HepG2 (cell line): ENCODE results near the gene TNFSF13. TPM values are rescaled to one million over a fixed set of nuclear protein-coding genes. Genes with fewer than 3 reads are reported as not detected.

Experiments
- ATAC-seq: fragments of 200-7000 bp; cut with Tn5 transposase; 3 replicates; pipeline ENCODE4 v1.9.1; 2020; ENCODE audit warnings: mild to moderate bottlenecking, moderate library complexity
- BruUV-seq: library from RNA; stranded (reverse); fragments of 400-500 nt; replicated peaks from 2 replicates; lab custom pipeline; 2021; lab: Mats Ljungman, UMichigan
- CTCF ChIA-PET: fragments of 300-600 bp; formaldehyde crosslinking; extraction: SDS; loops from one replicate; lab custom pipeline; 2021; ENCODE audit warnings: low total read pairs, inconsistent platforms, low intra/inter-chr PET ratio; lab: Yijun Ruan, JAX
- POLR2A ChIA-PET: fragments of 350-600 bp; sonication (Branson Sonifier 250); formaldehyde crosslinking; loops from one replicate; lab custom pipeline; 2020; ENCODE audit warnings: antibody characterized with exemption, inconsistent platforms; lab: Yijun Ruan, JAX
- DNase-seq: peaks from one replicate; pipeline ENCODE4 v3.0.0-alpha.2; 2015; ENCODE audit warnings: low spot score
- FAIRE-seq: peaks from 3 replicates; lab custom pipeline; 2011; peaks lifted over from hg19 to GRCh38; lab: Jason Lieb, UNC
- H2AFZ ChIP-seq: one replicate; pipeline ENCODE4 v1.6.1; 2011; ENCODE audit warnings: low read length, inconsistent platforms
- H3K27ac ChIP-seq: fragments of 300-600 bp; 3 replicates; pipeline ENCODE4 v1.8.0; 2011; ENCODE audit warnings: mixed run types, mild to moderate bottlenecking, mixed read lengths, low read length, inconsistent platforms; ENCODE audit not compliant: insufficient read depth; ENCODE audit errors: extremely low read length
- H3K27me3 ChIP-seq, 2 experiments: fragments of 200-600 bp in 1 of 2; 2 replicates in 1 of 2; 3 replicates in 1 of 2; pipeline versions ENCODE4 v1.6.0 to v1.8.0; 2011; ENCODE audit warnings: low read length in 2 of 2, mild to moderate bottlenecking in 2 of 2, moderate library complexity in 2 of 2, inconsistent platforms in 1 of 2; ENCODE audit not compliant: insufficient read depth in 2 of 2, control insufficient read depth in 1 of 2
- H3K36me3 ChIP-seq, 2 experiments: fragments of 200-600 bp in 1 of 2; replicated peaks in 1 of 2; 2 replicates in 1 of 2; 3 replicates in 1 of 2; pipeline versions ENCODE4 v1.5.1 to v1.8.0; 2011; ENCODE audit warnings: low read length in 2 of 2, inconsistent platforms in 1 of 2; ENCODE audit not compliant: insufficient read depth in 2 of 2, control insufficient read depth in 1 of 2
- H3K4me1 ChIP-seq: 2 replicates; pipeline ENCODE4 v1.5.1; 2012; ENCODE audit warnings: low read length, inconsistent platforms; ENCODE audit not compliant: insufficient read depth
- H3K4me2 ChIP-seq: 2 replicates; pipeline ENCODE4 v1.6.0; 2011; ENCODE audit warnings: low read depth, low read length, inconsistent platforms
- H3K4me3 ChIP-seq, 3 experiments: fragments of 200-600 bp in 1 of 3; sonication (generic), shearing (Covaris generic) in 1 of 3; replicated peaks in 1 of 3; 2 replicates each; pipeline ENCODE4 v1.5.1; 2011 to 2016; ENCODE audit warnings: low read length in 3 of 3, inconsistent platforms in 2 of 3, low read depth in 2 of 3, mild to moderate bottlenecking in 2 of 3, control low read depth in 1 of 3, mixed read lengths in 1 of 3; ENCODE audit not compliant: insufficient read depth in 1 of 3
- H3K79me2 ChIP-seq: one replicate; pipeline ENCODE4 v1.6.1; 2011; ENCODE audit warnings: low read length, inconsistent platforms; ENCODE audit not compliant: insufficient read depth
- H3K9ac ChIP-seq: 2 replicates; pipeline ENCODE4 v1.6.0; 2011; ENCODE audit warnings: mild to moderate bottlenecking, low read depth, low read length, inconsistent platforms; ENCODE audit not compliant: insufficient read depth
- H3K9me3 ChIP-seq: 2 replicates; pipeline ENCODE4 v1.5.1; 2012; ENCODE audit warnings: mild to moderate bottlenecking, low read length
- H4K20me1 ChIP-seq: 2 replicates; pipeline ENCODE4 v1.6.0; 2011; ENCODE audit warnings: inconsistent platforms, mild to moderate bottlenecking, low read length, moderate library complexity; ENCODE audit not compliant: insufficient read depth
- ARNT2 ChIP-seq: sonication (generic); formaldehyde crosslinking; IDR thresholded peaks from 2 replicates; pipeline ENCODE4 v1.8.0; 2022; ENCODE audit warnings: mild to moderate bottlenecking, low read depth, missing genetic modification reagents, moderate library complexity
- BORCS8-MEF2B ChIP-seq: sonication (generic); formaldehyde crosslinking; IDR thresholded peaks from 2 replicates; pipeline ENCODE4 v1.8.0; 2022; ENCODE audit warnings: mild to moderate bottlenecking, missing genetic modification reagents
- HOXA9 ChIP-seq: sonication (generic); formaldehyde crosslinking; IDR thresholded peaks from 2 replicates; pipeline ENCODE4 v1.8.1; 2022; ENCODE audit warnings: missing genetic modification reagents, mild to moderate bottlenecking, moderate library complexity, borderline replicate concordance
- REPIN1 ChIP-seq: sonication (generic); formaldehyde crosslinking; IDR thresholded peaks from 2 replicates; pipeline ENCODE4 v1.8.0; 2022; ENCODE audit warnings: missing genetic modification reagents, low read depth, mild to moderate bottlenecking, borderline replicate concordance
- TOPORS ChIP-seq: sonication (generic); formaldehyde crosslinking; IDR thresholded peaks from 2 replicates; pipeline ENCODE4 v1.8.0; 2023; ENCODE audit warnings: mild to moderate bottlenecking, missing genetic modification reagents
- ZNF382 ChIP-seq: sonication (generic); formaldehyde crosslinking; IDR thresholded peaks from 2 replicates; pipeline ENCODE4 v1.5.0; 2020; ENCODE audit warnings: missing genetic modification reagents, mild to moderate bottlenecking, borderline replicate concordance
- ZNF496 ChIP-seq: sonication (generic); formaldehyde crosslinking; IDR thresholded peaks from 2 replicates; pipeline ENCODE4 v1.8.1; 2023; ENCODE audit warnings: mild to moderate bottlenecking, moderate library complexity, missing genetic modification reagents; ENCODE audit not compliant: insufficient replicate concordance
- ZNF564 ChIP-seq: sonication (generic); formaldehyde crosslinking; IDR thresholded peaks from 2 replicates; pipeline ENCODE4 v1.8.1; 2023; ENCODE audit warnings: mild to moderate bottlenecking, missing genetic modification reagents
- ZSCAN29 ChIP-seq: sonication (generic); formaldehyde crosslinking; conservative IDR thresholded peaks from 2 replicates; pipeline ENCODE4 v1.4.0; 2020; ENCODE audit warnings: mild to moderate bottlenecking, missing genetic modification reagents
- WGBS: methylation state at CpG from one replicate; pipeline ENCODE4 v1.1.6; 2017; ENCODE audit warnings: low lambda C conversion rate; 5-methylcytosine and 5-hydroxymethylcytosine counted together
- in situ Hi-C: cut with HindIII; loops from 2 replicates; pipeline ENCODE4 v1.10.0; 2017; ENCODE audit warnings: low pct_unique_long_range_greater_than_20kb; ENCODE audit not compliant: extremely low pct_ligation_motif_present
- intact Hi-C: fragments of 100-400 bp; cut with micrococcal nuclease; formaldehyde crosslinking; loops from one replicate; pipeline ENCODE4 v1.10.0; 2022; ENCODE audit not compliant: unreplicated experiment
- polyA plus RNA-seq, 8 experiments: library from polyadenylated mRNA; depleted of rRNA in 3 of 8; stranded (reverse) in 7 of 8; unstranded in 1 of 8; fragments of >200 nt; fragmentation: Illumina TruSeq in 4 of 8; extraction: Trizol in 4 of 8; gene quantifications; 2 replicates each; pipeline versions ENCODE4 v1.2.1 to v1.2.3, GENCODE V29; 2011 to 2016; ENCODE audit warnings: low read depth in 4 of 8, missing spikeins in 1 of 8, mixed read lengths in 1 of 8; ENCODE audit not compliant: insufficient read depth in 1 of 8
- total RNA-seq, 5 experiments: library from RNA; depleted of rRNA; stranded (reverse); fragments of >200 nt; fragmentation: Illumina TruSeq; extraction: Trizol; gene quantifications; 2 replicates each; pipeline ENCODE4 v1.2.3, GENCODE V29; 2016; ENCODE audit warnings: low read depth in 1 of 5
- TF ChIP-seq, protein P1 (sequence below): sonication (generic); formaldehyde crosslinking; IDR thresholded peaks from 2 replicates; pipeline ENCODE4 v1.8.1; 2022; ENCODE audit warnings: low read depth, mild to moderate bottlenecking, missing genetic modification reagents
- TF ChIP-seq, protein P2 (sequence below): sonication (generic); formaldehyde crosslinking; IDR thresholded peaks from 2 replicates; pipeline ENCODE4 v1.8.0; 2022; ENCODE audit warnings: mild to moderate bottlenecking, missing genetic modification reagents, borderline replicate concordance
- TF ChIP-seq, protein P3 (sequence below): sonication (generic); formaldehyde crosslinking; IDR thresholded peaks from 2 replicates; pipeline ENCODE4 v1.5.1; 2020; ENCODE audit warnings: missing genetic modification reagents, mild to moderate bottlenecking, borderline replicate concordance

Gene TNFSF13
- total and polyA plus RNA-seq, 2 of the 13 experiments (the other 11 are each of a cell fraction or from before 2014, with no cell fraction given) = 2.5 to 3.3 TPM

DNA sequence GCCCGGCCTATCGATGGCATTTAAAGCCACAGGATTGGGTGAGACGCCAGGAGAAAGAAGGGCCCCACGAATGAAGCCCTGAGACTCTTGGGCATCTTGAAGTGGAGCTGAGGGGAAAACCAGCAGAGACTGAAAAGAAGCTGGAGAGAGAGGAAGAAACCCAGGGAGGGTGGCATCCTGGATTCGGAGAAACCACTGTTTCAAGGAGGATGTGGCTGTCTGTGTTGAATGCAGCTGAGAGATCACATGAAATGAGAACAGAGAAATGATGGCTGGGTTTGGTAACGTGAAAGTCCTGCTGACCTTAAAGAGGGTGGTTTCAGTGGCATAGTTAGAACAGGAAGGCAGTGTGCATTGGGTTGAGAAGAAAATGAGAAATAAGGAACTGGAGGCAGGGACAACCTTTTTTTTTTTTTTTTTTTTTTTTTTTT, 5.9 kb upstream of the TNFSF13 start:
- no TSS peak for BruUV-seq
- TF ChIP-seq REPIN1 (CRISPR knock-in tag) = no peak
- no peak for TF ChIP-seq ZNF564 (CRISPR knock-in tag)
- ChIA-PET CTCF (no interaction called here), POLR2A (interaction anchor here (1.0 to 1.1 kb wide), 2 partner anchors 8 to 16 kb away, joined by 3 to 10 read pairs; no protein-coding TSS in a partner anchor)
- ATAC-seq (no peak), DNase-seq (no peak), FAIRE-seq (no peak)
- no peaks in the 10 kb centered on the region for H4K20me1 ChIP-seq
- in situ Hi-C loops = no loop called here
- no peaks in the 10 kb centered on the region for H3K36me3 ChIP-seq
- no peak overlapping the region for H2AFZ ChIP-seq
- intact Hi-C loops = no loop called here
- H3K4me3 ChIP-seq = no peak overlapping the region
- no peak overlapping the region for H3K4me2 ChIP-seq
- H3K4me1 ChIP-seq = peaks cover 62% of the 10 kb centered on the region
- no peak overlapping the region for H3K27ac ChIP-seq
- no peaks in the 10 kb centered on the region for H3K79me2 ChIP-seq
- H3K27me3 ChIP-seq = no peaks in the 10 kb centered on the region
- WGBS = 88% methylated on average over 6 of the region's 6 CpGs
- no peak overlapping the region for H3K9ac ChIP-seq
- no peaks in the 10 kb centered on the region for H3K9me3 ChIP-seq

DNA sequence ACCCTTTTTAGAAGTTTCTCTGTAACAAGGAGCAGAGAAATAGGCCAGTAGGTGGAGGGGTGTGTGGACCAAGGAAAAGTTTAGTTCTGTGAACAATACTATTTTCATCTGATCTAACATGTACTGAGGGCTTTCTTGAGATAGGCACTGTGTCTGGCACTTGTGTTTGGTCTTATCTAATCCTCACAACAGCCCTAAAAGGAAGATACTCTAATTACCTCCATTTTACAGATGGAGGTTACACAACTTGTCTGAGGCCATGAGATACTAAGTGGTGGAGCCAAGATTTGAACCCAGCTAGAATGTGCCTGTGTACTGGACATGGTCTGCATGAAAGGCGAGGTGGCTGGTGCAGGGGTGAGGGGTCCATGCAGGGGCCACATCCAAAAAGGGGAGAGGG, 5.2 kb upstream of the TNFSF13 start:
- Histone ChIP-seq H3K9ac (no peak overlapping the region), H4K20me1 (no peaks in the 10 kb centered on the region), H3K9me3 (no peaks in the 10 kb centered on the region), H3K27me3 (no peaks in the 10 kb centered on the region), H3K4me3 (no peak overlapping the region), H3K4me2 (no peak overlapping the region), H3K79me2 (no peaks in the 10 kb centered on the region), H3K36me3 (no peaks in the 10 kb centered on the region), H3K27ac (no peak overlapping the region), H3K4me1 (peaks cover 62% of the 10 kb centered on the region), H2AFZ (no peak overlapping the region)
- in situ Hi-C loops = no loop called here
- POLR2A ChIA-PET = interaction anchor here (1.0 kb wide), 1 partner anchor 15 kb away, joined by 3 read pairs; no protein-coding TSS in a partner anchor
- BruUV-seq = no TSS peak
- CTCF ChIA-PET = no interaction called here
- FAIRE-seq (no peak), ATAC-seq (no peak), DNase-seq (no peak)
- intact Hi-C loops = no loop called here
- 77% methylated on average over 1 of the region's 1 CpG for WGBS
- TF ChIP-seq ARNT2 (CRISPR knock-in tag) = no peak
- TF ChIP-seq ZNF382 (CRISPR knock-in tag) = no peak
- TF ChIP-seq ZSCAN29 = no peak
- no peak for TF ChIP-seq BORCS8-MEF2B (CRISPR knock-in tag)
- TF ChIP-seq, protein P1, sequence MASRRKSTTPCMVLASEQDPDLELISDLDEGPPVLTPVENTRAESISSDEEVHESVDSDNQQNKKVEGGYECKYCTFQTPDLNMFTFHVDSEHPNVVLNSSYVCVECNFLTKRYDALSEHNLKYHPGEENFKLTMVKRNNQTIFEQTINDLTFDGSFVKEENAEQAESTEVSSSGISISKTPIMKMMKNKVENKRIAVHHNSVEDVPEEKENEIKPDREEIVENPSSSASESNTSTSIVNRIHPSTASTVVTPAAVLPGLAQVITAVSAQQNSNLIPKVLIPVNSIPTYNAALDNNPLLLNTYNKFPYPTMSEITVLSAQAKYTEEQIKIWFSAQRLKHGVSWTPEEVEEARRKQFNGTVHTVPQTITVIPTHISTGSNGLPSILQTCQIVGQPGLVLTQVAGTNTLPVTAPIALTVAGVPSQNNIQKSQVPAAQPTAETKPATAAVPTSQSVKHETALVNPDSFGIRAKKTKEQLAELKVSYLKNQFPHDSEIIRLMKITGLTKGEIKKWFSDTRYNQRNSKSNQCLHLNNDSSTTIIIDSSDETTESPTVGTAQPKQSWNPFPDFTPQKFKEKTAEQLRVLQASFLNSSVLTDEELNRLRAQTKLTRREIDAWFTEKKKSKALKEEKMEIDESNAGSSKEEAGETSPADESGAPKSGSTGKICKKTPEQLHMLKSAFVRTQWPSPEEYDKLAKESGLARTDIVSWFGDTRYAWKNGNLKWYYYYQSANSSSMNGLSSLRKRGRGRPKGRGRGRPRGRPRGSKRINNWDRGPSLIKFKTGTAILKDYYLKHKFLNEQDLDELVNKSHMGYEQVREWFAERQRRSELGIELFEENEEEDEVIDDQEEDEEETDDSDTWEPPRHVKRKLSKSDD (CRISPR knock-in tag) = no peak
- TF ChIP-seq, protein P2, sequence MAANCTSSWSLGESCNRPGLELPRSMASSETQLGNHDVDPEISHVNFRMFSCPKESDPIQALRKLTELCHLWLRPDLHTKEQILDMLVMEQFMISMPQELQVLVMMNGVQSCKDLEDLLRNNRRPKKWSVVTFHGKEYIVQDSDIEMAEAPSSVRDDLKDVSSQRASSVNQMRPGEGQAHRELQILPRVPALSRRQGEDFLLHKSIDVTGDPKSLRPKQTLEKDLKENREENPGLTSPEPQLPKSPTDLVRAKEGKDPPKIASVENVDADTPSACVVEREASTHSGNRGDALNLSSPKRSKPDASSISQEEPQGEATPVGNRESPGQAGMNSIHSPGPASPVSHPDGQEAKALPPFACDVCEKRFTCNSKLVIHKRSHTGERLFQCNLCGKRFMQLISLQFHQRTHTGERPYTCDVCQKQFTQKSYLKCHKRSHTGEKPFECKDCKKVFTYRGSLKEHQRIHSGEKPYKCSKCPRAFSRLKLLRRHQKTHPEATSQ (CRISPR knock-in tag) = no peak
- TF ChIP-seq TOPORS = no peak
- no peak for TF ChIP-seq HOXA9 (CRISPR knock-in tag)
- TF ChIP-seq ZNF496 (CRISPR knock-in tag) = no peak
- TF ChIP-seq, protein P3, sequence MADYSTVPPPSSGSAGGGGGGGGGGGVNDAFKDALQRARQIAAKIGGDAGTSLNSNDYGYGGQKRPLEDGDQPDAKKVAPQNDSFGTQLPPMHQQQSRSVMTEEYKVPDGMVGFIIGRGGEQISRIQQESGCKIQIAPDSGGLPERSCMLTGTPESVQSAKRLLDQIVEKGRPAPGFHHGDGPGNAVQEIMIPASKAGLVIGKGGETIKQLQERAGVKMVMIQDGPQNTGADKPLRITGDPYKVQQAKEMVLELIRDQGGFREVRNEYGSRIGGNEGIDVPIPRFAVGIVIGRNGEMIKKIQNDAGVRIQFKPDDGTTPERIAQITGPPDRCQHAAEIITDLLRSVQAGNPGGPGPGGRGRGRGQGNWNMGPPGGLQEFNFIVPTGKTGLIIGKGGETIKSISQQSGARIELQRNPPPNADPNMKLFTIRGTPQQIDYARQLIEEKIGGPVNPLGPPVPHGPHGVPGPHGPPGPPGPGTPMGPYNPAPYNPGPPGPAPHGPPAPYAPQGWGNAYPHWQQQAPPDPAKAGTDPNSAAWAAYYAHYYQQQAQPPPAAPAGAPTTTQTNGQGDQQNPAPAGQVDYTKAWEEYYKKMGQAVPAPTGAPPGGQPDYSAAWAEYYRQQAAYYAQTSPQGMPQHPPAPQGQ (CRISPR knock-in tag) = no peak
